ENCODE data around the gene NLRP3.

The NLRP3 gene

DNA sequence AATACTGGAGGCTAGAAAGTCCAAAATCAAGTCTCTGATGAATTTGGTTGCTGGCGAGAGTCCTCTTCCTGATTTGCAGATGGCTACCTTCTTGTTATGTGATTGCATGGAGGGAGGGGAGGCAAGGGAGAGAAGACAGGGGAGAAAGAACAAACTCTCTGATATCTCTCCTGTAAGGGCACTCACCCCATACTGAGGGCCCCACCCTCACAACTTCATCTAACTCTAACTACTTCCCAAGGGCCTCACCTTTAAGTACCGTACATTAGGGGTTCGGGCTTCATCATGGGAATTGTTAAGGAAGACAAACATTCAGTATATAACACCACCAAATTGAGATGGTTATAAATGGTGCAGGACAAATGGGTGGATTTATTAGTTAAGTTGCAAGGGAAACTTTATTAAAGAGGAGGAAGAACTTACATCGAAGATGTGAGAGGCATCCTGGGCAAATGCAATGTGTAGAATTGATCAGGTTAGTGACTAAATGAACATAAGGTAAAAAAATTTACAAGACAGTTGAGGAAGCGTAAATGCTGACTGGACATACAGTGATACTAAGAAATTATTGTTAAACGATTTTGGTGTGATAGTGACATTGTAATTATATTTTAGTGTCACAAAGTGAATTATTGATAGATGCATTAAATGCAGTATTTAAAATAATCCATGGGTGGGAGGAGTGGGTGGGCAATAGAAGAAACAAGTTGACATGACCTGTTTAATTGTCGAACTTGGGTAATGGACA is 31.4 kb downstream of the NLRP3 start:
- TF ChIP-seq, protein P1, sequence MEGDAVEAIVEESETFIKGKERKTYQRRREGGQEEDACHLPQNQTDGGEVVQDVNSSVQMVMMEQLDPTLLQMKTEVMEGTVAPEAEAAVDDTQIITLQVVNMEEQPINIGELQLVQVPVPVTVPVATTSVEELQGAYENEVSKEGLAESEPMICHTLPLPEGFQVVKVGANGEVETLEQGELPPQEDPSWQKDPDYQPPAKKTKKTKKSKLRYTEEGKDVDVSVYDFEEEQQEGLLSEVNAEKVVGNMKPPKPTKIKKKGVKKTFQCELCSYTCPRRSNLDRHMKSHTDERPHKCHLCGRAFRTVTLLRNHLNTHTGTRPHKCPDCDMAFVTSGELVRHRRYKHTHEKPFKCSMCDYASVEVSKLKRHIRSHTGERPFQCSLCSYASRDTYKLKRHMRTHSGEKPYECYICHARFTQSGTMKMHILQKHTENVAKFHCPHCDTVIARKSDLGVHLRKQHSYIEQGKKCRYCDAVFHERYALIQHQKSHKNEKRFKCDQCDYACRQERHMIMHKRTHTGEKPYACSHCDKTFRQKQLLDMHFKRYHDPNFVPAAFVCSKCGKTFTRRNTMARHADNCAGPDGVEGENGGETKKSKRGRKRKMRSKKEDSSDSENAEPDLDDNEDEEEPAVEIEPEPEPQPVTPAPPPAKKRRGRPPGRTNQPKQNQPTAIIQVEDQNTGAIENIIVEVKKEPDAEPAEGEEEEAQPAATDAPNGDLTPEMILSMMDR (IDR thresholded peaks at IDR 0.05; ENCODE audit: unreplicated experiment in 3 of 3) = no peak
- Mint-ChIP-seq H3K4me3 (peak overlapping the region; percentile 81 to 82 (median 81)), H3K36me3 (ENCODE audit: low read depth) (no peaks in the 10 kb centered on the region), H3K4me1 (no peaks in the 10 kb centered on the region), H3K27ac (peak overlapping the region; percentile 54 to 68 (median 56)), H3K27me3 (ENCODE audit: low read depth) (no peaks in the 10 kb centered on the region), H3K9me3 (no peaks in the 10 kb centered on the region)

DNA sequence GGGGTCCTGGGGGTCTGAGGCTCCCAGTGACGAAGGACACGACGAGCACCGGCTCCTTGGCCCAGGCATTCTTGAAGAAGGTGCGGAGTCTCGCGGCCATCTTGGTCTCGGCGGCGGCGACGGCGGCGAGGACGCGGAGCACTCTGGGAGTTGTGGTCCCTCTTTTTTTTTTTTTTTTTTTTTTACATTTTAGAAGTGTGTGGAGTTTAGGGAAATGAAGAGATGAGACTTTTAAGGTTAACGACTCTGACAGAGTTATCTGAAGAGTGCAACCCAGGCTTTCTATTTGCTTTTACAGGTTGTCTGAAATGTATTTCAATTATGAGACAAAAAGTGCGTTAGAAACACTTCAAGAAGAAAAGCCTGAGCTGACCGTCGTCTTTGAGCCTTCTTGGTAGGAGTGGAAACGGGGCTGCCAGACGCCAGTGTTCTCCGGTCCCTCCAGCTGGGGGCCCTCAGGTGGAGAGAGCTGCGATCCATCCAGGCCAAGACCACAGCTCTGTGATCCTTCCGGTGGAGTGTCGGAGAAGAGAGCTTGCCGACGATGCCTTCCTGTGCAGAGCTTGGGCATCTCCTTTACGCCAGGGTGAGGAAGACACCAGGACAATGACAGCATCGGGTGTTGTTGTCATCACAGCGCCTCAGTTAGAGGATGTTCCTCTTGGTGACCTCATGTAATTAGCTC is 32.3 kb downstream of the NLRP3 start:
- Mint-ChIP-seq H3K27ac (peak overlapping the region; percentile 54 to 81 (median 68)), H3K4me1 (no peaks in the 10 kb centered on the region), H3K36me3 (ENCODE audit: low read depth) (no peaks in the 10 kb centered on the region), H3K9me3 (no peaks in the 10 kb centered on the region), H3K4me3 (peak overlapping the region; percentile 81 to 82 (median 81)), H3K27me3 (ENCODE audit: low read depth) (no peaks in the 10 kb centered on the region)
- TF ChIP-seq, protein P1 (IDR thresholded peaks at IDR 0.05; ENCODE audit: unreplicated experiment in 3 of 3) = no peak

DNA sequence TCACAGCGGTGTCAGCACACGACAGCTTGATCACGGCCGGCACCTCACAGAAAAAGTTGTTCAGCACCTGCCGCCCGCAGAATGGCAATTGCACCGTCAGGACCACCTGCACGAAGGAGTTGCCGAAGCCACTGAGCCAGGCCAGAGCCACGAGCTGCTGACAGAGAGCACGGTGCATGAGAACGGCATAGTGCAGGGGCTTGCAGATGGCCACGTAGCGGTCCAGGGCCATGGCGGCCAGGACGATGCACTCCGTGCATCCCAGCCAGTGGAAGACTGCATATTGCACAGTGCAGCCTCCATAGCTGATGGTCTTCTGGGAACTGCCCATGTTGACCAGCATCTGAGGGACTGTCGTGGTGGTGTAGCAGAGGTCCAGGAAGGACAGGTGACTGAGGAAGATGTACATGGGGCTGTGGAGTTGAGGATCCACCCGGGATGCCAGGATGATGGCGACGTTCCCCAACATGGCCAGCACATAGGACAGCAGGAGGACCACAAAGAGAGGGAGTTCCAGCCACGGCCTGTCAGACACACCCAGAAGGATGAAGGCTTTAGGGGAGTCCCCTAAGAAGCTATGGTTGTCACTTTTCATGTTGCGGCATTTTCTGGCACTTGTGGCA is 35.5 kb downstream of the NLRP3 start:
- Mint-ChIP-seq H3K36me3 (ENCODE audit: low read depth) (no peaks in the 10 kb centered on the region), H3K4me1 (no peaks in the 10 kb centered on the region), H3K27ac (no peak overlapping the region), H3K4me3 (no peak overlapping the region), H3K9me3 (no peaks in the 10 kb centered on the region), H3K27me3 (ENCODE audit: low read depth) (peaks cover 10% of the 10 kb centered on the region)
- TF ChIP-seq, protein P1 (IDR thresholded peaks at IDR 0.05; ENCODE audit: unreplicated experiment in 3 of 3) = no peak

DNA sequence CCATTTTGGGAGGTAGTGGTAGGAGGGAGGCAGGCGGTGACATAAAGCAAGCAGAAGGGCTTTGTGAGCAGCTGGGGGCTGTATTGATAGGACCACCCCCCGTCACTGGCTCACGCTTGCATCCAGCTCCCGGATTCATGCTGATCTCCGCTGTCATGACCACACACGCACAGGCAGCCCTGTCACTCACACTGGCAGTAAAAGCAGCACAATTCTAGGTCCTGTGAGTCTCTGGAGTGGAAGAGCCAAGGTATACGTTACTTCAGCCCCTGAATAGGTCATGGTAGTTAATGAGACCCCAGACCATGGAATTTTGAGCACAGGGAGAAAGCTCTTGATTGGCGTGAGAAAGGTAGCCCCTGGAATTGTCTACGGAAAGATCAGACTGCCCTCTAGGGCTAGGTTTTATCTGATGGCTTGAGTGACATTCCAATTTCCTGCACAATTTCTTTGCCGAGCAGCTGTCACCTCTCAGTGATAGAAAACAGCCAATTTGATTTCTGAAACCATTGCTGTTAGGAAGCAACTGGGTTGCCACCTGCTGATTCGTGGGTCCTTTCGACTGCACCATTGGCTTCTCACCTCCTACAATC is 36.6 kb downstream of the NLRP3 start:
- Mint-ChIP-seq H3K9me3 (no peaks in the 10 kb centered on the region), H3K27ac (no peak overlapping the region), H3K36me3 (ENCODE audit: low read depth) (no peaks in the 10 kb centered on the region), H3K4me3 (no peak overlapping the region), H3K27me3 (ENCODE audit: low read depth) (peaks cover 10% of the 10 kb centered on the region), H3K4me1 (no peaks in the 10 kb centered on the region)
- TF ChIP-seq, protein P1 (IDR thresholded peaks at IDR 0.05; ENCODE audit: unreplicated experiment in 3 of 3) = no peak

DNA sequence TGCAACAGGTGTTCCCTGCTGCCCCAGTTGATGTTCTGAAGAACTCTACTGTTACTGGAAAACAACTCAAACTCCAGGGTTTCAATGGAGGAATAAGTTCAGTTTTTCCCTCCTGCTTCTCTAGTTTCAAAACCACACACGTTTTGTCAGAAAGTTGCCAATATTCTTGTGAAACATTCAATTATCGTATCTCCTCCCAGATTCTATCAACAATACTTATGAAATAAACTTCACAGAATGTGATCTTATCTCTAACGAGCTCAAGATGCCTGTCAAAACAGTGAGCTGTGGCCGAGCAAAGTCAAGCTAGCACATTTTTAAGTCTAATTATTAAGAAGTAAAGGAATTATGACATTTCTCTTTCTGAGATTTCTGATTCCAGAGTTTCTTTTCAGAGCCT is 37.3 kb downstream of the NLRP3 start:
- Mint-ChIP-seq H3K36me3 (ENCODE audit: low read depth) (no peaks in the 10 kb centered on the region), H3K27me3 (ENCODE audit: low read depth) (peaks cover 10% of the 10 kb centered on the region), H3K4me1 (no peaks in the 10 kb centered on the region), H3K9me3 (no peaks in the 10 kb centered on the region), H3K27ac (no peak overlapping the region), H3K4me3 (no peak overlapping the region)
- TF ChIP-seq, protein P1 (IDR thresholded peaks at IDR 0.05; ENCODE audit: unreplicated experiment in 3 of 3) = no peak

Measured in nephron (organoid).